Activated T-cell treated with anti-CD3 and anti-CD28 coated beads, Interleukin-2, amount 50 U/mL, for 72 hours (primary cell): ENCODE results near the gene LENEP. TPM values are rescaled to one million over a fixed set of nuclear protein-coding genes. Genes with fewer than 3 reads are reported as not detected.
A peak's percentile ranks its signal among the peaks of the same experiment; 100 is the strongest.

Experiments
- ATAC-seq, 2 donors: fragments of 150-1000 bp; cut with Tn5 transposase; replicated peaks in 1 of 2; 2 replicates each; pipeline ENCODE4 v1.10.0; 2021; ENCODE audit warnings: moderate library complexity in 2 of 2, mild to moderate bottlenecking in 1 of 2
- DNase-seq, 2 donors: peaks; one replicate each; pipeline ENCODE4 v3.0.0; 2021 to 2022; ENCODE audit warnings: mixed read lengths in 1 of 2
- H3K27ac Mint-ChIP-seq: one replicate; pipeline ENCODE4 v1.8.0; 2022; ENCODE audit warnings: mild to moderate bottlenecking, moderate library complexity, mixed read lengths
- H3K27me3 Mint-ChIP-seq: one replicate; pipeline ENCODE4 v1.8.0; 2022; ENCODE audit warnings: low read depth, mixed read lengths
- H3K36me3 Mint-ChIP-seq, 2 donors: one replicate each; pipeline ENCODE4 v1.8.0; 2022; ENCODE audit warnings: mixed read lengths in 2 of 2, mild to moderate bottlenecking in 1 of 2; ENCODE audit not compliant: insufficient read depth in 2 of 2
- H3K4me1 Mint-ChIP-seq: one replicate; pipeline ENCODE4 v1.8.0; 2022; ENCODE audit warnings: low read depth, mixed read lengths
- H3K4me3 Mint-ChIP-seq, 2 donors: one replicate each; pipeline ENCODE4 v1.8.0; 2022; ENCODE audit warnings: mild to moderate bottlenecking in 2 of 2, mixed read lengths in 2 of 2, moderate library complexity in 2 of 2
- H3K9me3 Mint-ChIP-seq, 2 donors: one replicate each; pipeline ENCODE4 v1.8.0; 2022; ENCODE audit warnings: mixed read lengths in 2 of 2
- total RNA-seq, 2 donors: library from RNA; stranded (reverse); gene quantifications; one replicate each; pipeline ENCODE4 v1.2.3, GENCODE V29; 2022

Gene LENEP
- total RNA-seq, 2 donors from 2014 or later, result 0.65 to 2.3 TPM

DNA sequence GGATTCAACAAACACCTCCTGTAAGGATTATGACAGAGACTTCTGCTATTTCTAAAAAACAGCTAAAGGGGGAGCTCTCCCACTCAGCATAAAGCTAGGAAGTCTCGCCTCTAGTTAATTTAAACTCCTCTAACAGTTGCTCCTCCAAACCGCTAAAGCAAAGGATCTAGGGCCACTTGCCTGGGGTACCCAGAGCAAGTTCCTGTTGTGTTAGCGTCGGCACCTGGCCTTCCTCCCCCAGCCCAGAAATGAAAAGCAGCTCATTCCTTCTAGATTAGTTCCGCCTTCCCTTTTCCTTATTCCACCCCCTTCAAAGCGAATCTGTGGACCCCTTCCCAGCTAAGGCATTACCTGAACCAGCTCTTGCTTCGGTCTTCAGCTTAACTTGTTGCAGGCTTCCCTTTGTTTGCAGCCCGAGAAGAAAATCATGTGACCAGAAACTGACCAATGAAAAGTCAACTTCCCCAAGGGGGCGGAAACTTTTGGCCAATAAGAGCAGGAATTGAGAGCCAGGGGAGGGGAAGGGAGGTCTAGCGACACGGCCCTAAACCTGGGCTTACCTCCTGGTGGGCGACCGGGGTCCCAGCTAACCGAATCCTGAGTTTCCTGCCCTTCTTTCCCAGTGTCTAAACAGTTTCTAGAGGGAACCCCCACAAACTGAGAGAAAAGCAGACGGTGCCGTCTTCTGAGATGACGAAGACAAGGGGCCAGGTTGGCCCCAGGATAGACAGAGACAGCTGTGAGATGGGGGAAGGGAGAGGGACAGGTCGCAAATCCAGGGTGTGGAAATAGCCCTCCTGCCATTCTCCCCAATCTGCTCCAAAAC, 37.5 kb upstream of the LENEP start, which contains the start of gene PBXIP1:
Gene PBXIP1, minus strand, starts transcription at position 382 of the 826 bp plus-strand sequence. CDS start 2,378 bp downstream, outside the sequence.
- peaks cover 0 to 4% of the 10 kb centered on the region in 2 donors for H3K36me3 Mint-ChIP-seq
- no peaks in the 10 kb centered on the region for H3K27me3 Mint-ChIP-seq
- peak within 1 kb of the TSS; percentile 82 for H3K27ac Mint-ChIP-seq
- ATAC-seq (peak; percentile 65 to 67), DNase-seq (peak; percentile 84 to 86)
- H3K9me3 Mint-ChIP-seq, result no peaks in the 10 kb centered on the region
- H3K4me3 Mint-ChIP-seq, result peak within 1 kb of the TSS; percentile 93 to 99
- peaks cover 89% of the 10 kb centered on the region for H3K4me1 Mint-ChIP-seq

- Mint-ChIP-seq H3K4me3 (peak overlapping the region; percentile 93 to 99), H3K36me3 (peaks cover 0 to 4% of the 10 kb centered on the region in 2 donors), H3K4me1 (peaks cover 84% of the 10 kb centered on the region), H3K27ac (peak overlapping the region; percentile 82), H3K27me3 (no peaks in the 10 kb centered on the region), H3K9me3 (no peaks in the 10 kb centered on the region)
- ATAC-seq (no peak), DNase-seq (no peak)
These were observed 36.8 kb upstream of the LENEP start for GRCh38 chr1:154956544-154956941.

DNA sequence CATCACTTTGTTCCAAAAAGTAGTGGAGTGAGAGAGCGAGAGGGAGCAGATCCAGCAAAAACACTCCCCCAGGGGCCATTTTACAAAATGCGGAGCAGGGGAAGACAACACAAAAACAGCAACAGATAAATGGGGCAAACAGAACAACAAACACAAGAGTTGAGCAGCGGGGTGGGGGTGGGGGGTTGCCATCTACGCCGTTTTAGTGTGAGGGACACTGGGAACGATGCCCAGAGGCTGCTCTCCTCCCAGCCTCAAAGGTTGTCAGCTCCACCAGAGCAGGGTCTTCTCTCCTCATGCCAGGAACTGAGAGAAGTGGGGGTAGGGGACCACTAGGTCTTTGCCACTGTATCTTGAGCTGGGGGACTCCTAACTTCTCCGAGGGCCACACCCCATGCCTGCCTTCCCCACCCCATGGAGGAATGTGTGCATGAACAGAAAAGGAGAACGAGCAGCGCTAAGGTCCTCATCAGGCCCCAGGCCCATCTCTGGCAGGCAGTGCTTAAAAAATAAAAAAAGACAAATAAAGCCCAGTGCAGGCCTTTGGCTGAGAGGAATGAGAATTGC, 36.2 kb upstream of the LENEP start:
- Mint-ChIP-seq H3K27me3 (no peaks in the 10 kb centered on the region), H3K4me3 (peak overlapping the region; percentile 11 to 37), H3K36me3 (peaks cover 0 to 5% of the 10 kb centered on the region in 2 donors), H3K9me3 (no peaks in the 10 kb centered on the region), H3K27ac (peak overlapping the region; percentile 7), H3K4me1 (peaks cover 78% of the 10 kb centered on the region)
- no peak for ATAC-seq
- no peak for DNase-seq

DNA sequence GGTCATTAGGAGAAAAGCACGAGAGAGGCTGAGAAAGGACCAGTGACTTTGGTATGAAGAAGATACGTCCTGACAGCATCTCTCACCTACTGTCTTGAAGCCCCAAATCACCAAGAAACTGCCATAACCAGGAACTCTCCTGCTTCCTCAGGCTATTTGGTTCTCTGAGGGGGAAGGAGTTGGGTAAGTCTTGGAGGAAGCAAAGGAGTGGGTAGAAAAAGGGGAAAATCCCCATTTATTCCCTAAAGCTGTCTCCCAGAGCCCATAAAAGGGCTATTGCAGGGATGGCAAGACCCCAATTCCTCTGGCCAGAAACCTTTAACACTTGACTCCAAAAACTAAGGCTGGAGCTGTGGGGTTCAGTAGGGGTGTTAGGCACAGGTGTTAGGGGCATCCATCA, 35.4 kb upstream of the LENEP start:
- ATAC-seq, result no peak
- peak overlapping the region; percentile 48 for H3K27ac Mint-ChIP-seq
- peaks cover 77% of the 10 kb centered on the region for H3K4me1 Mint-ChIP-seq
- peaks cover 0 to 9% of the 10 kb centered on the region in 2 donors for H3K36me3 Mint-ChIP-seq
- no peak for DNase-seq
- H3K4me3 Mint-ChIP-seq, result no peak overlapping the region
- H3K27me3 Mint-ChIP-seq, result no peaks in the 10 kb centered on the region
- H3K9me3 Mint-ChIP-seq, result no peaks in the 10 kb centered on the region

- no peak for DNase-seq
- Mint-ChIP-seq H3K4me1 (peaks cover 77% of the 10 kb centered on the region), H3K4me3 (peak overlapping the region in 1 of 2 donors; percentile 14)
These were observed 34.5 kb upstream of the LENEP start for GRCh38 chr1:154958681-154959425.

GRCh38 chr1:154959426-154959780, 34.0 kb upstream of the LENEP start:
- ATAC-seq (no peak), DNase-seq (no peak)
- Mint-ChIP-seq H3K36me3 (peaks cover 0 to 9% of the 10 kb centered on the region in 2 donors), H3K4me3 (peak overlapping the region; percentile 59 to 92), H3K4me1 (peaks cover 73% of the 10 kb centered on the region), H3K27ac (no peak overlapping the region), H3K27me3 (no peaks in the 10 kb centered on the region), H3K9me3 (no peaks in the 10 kb centered on the region)

More at GRCh38 chr1:154958681-154959425, 34.5 kb upstream of the LENEP start:
- no peaks in the 10 kb centered on the region for H3K27me3 Mint-ChIP-seq
- H3K9me3 Mint-ChIP-seq, result no peaks in the 10 kb centered on the region
- H3K36me3 Mint-ChIP-seq, result peaks cover 0 to 9% of the 10 kb centered on the region in 2 donors
- ATAC-seq, result no peak
- peak overlapping the region; percentile 48 for H3K27ac Mint-ChIP-seq

GRCh38 chr1:154960446-154961136, 32.8 kb upstream of the LENEP start:
- no peak for ATAC-seq
- DNase-seq, result no peak
- Mint-ChIP-seq H3K9me3 (no peaks in the 10 kb centered on the region), H3K36me3 (peaks cover under 1 to 9% of the 10 kb centered on the region in 2 donors), H3K4me1 (peaks cover 61% of the 10 kb centered on the region), H3K27me3 (no peaks in the 10 kb centered on the region), H3K4me3 (peak overlapping the region; percentile 92 to 94), H3K27ac (peak overlapping the region; percentile 89)

GRCh38 chr1:154961207-154962155, 31.9 kb upstream of the LENEP start, which contains the start of gene PYGO2:
Gene PYGO2, minus strand, starts transcription at chr1:154961782. Its CDS starts 206 bp downstream, at chr1:154961576.
- Mint-ChIP-seq H3K9me3 (no peaks in the 10 kb centered on the region), H3K4me1 (peaks cover 52% of the 10 kb centered on the region)

DNA sequence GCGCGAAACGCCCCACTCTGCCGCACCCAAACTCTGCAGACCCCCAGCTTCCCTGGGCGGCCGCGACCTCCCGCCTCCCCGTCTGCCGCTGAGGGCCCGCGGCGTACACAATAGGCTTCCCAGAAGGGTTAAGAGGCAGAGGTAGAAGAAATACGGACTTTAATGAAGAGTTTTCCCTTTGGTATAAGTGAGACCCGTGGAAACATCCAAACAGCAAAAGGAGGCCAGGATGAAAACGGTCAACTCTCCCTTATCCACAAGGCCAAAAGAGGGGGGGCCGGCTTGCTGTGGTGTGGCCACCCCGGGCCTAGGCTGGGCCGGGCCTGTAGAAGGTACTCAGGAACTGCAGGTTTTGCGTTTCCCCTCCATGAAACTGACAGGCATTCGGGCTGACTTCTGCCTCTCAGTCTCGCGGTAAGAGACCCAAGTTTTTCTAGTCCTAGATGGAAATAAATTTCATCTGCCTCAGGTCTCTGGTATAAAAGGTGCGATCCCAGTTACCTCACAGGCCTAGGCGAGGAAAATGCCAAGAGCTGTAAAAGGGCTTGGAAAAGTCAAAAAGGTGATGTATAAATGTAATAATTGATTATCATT, 31.1 kb upstream of the LENEP start:
- Mint-ChIP-seq H3K36me3 (peaks cover 2 to 9% of the 10 kb centered on the region in 2 donors), H3K4me3 (peak overlapping the region; percentile 91 to 93), H3K4me1 (peaks cover 45% of the 10 kb centered on the region), H3K27ac (peak overlapping the region; percentile 92), H3K27me3 (no peaks in the 10 kb centered on the region), H3K9me3 (no peaks in the 10 kb centered on the region)
- ATAC-seq (peak; percentile 12 to 19), DNase-seq (peak in 1 of 2 donors; percentile 47)

More at GRCh38 chr1:154961207-154962155, 31.9 kb upstream of the LENEP start, which contains the start of gene PYGO2:
- H3K4me3 Mint-ChIP-seq, result peak within 1 kb of the TSS; percentile 92 to 94
- H3K36me3 Mint-ChIP-seq, result peaks cover 2 to 9% of the 10 kb centered on the region in 2 donors
- no peaks in the 10 kb centered on the region for H3K27me3 Mint-ChIP-seq
- DNase-seq, result peak; percentile 89 to 92
- peak within 1 kb of the TSS; percentile 92 for H3K27ac Mint-ChIP-seq
- peak; percentile 91 for ATAC-seq

- DNase-seq (no peak), ATAC-seq (no peak)
- Mint-ChIP-seq H3K27me3 (no peaks in the 10 kb centered on the region), H3K4me3 (peak overlapping the region; percentile 91 to 93), H3K36me3 (peaks cover 2 to 9% of the 10 kb centered on the region in 2 donors), H3K9me3 (no peaks in the 10 kb centered on the region), H3K27ac (peak overlapping the region; percentile 92), H3K4me1 (peaks cover 43% of the 10 kb centered on the region)
These were observed 30.5 kb upstream of the LENEP start for GRCh38 chr1:154962795-154963330.

- H3K27me3 Mint-ChIP-seq, result no peaks in the 10 kb centered on the region
- H3K9me3 Mint-ChIP-seq, result no peaks in the 10 kb centered on the region
- ATAC-seq, result no peak
- no peak overlapping the region for H3K27ac Mint-ChIP-seq
- H3K4me3 Mint-ChIP-seq, result no peak overlapping the region
- H3K4me1 Mint-ChIP-seq, result peaks cover 43% of the 10 kb centered on the region
- H3K36me3 Mint-ChIP-seq, result peaks cover 4 to 14% of the 10 kb centered on the region in 2 donors
- DNase-seq, result no peak
These were observed 29.7 kb upstream of the LENEP start for GRCh38 chr1:154963643-154964042.
